GF-D8 (cell line): ENCODE data around the gene CNTN5.

Experiments
- DNase-seq: peaks from one replicate; lab custom pipeline; 2025; lab: John Stamatoyannopoulos, UW

The CNTN5 gene

GRCh38 chr11:99519095-99519494 lies 498.3 kb downstream of the CNTN5 start:
- no peak for DNase-seq

- no peak for DNase-seq
These were observed 501.9 kb downstream of the CNTN5 start for GRCh38 chr11:99522467-99523173.

GRCh38 chr11:99531468-99531867 lies 510.7 kb downstream of the CNTN5 start:
- no peak for DNase-seq

- no peak for DNase-seq
These were observed 514.1 kb downstream of the CNTN5 start for GRCh38 chr11:99534812-99535211.

- no peak for DNase-seq
These were observed 514.7 kb downstream of the CNTN5 start for GRCh38 chr11:99535406-99535805.

GRCh38 chr11:99535819-99536218 lies 515.1 kb downstream of the CNTN5 start:
- no peak for DNase-seq

GRCh38 chr11:99537681-99538080 lies 516.9 kb downstream of the CNTN5 start:
- DNase-seq = no peak

GRCh38 chr11:99545616-99546015 lies 524.9 kb downstream of the CNTN5 start:
- no peak for DNase-seq

- DNase-seq = no peak
These were observed 527.5 kb downstream of the CNTN5 start for GRCh38 chr11:99548264-99548663.

- no peak for DNase-seq
These were observed 533.6 kb downstream of the CNTN5 start for GRCh38 chr11:99554232-99554903.

GRCh38 chr11:99555486-99555885 lies 534.7 kb downstream of the CNTN5 start:
- no peak for DNase-seq

GRCh38 chr11:99565333-99565732 lies 544.6 kb downstream of the CNTN5 start:
- DNase-seq = no peak

- no peak for DNase-seq
These were observed 546.7 kb downstream of the CNTN5 start for GRCh38 chr11:99567334-99567956.

- DNase-seq = no peak
These were observed 548.1 kb downstream of the CNTN5 start for GRCh38 chr11:99568808-99569207.

- no peak for DNase-seq
These were observed 550.3 kb downstream of the CNTN5 start for GRCh38 chr11:99571094-99571493.

- DNase-seq = no peak
These were observed 564.1 kb downstream of the CNTN5 start for GRCh38 chr11:99584830-99585229.

- no peak for DNase-seq
These were observed 564.9 kb downstream of the CNTN5 start for GRCh38 chr11:99585606-99586005.

GRCh38 chr11:99589771-99590170 lies 569.0 kb downstream of the CNTN5 start:
- DNase-seq = no peak

- no peak for DNase-seq
These were observed 571.5 kb downstream of the CNTN5 start for GRCh38 chr11:99592266-99592665.

GRCh38 chr11:99593197-99593596 lies 572.4 kb downstream of the CNTN5 start:
- DNase-seq = no peak

GRCh38 chr11:99601179-99601578 lies 580.4 kb downstream of the CNTN5 start:
- no peak for DNase-seq

GRCh38 chr11:99614352-99614751 lies 593.6 kb downstream of the CNTN5 start:
- DNase-seq = no peak

GRCh38 chr11:99630629-99631028 lies 609.9 kb downstream of the CNTN5 start:
- no peak for DNase-seq
